ENCODE results near the gene PLEKHA7.

Gene PLEKHA7

GRCh38 chr11:16876053-16876752 is 138.0 kb downstream of the PLEKHA7 start:
- TF ChIP-seq EZH2phosphoT487 (IDR thresholded peaks at IDR 0.05; ENCODE audit: borderline replicate concordance, low read length): no peak
- TF ChIP-seq CTCF (IDR thresholded peaks at IDR 0.05; ENCODE audit: low read depth, low read length, poor library complexity, severe bottlenecking): no peak
- H3K9me3 ChIP-seq (ENCODE audit: control insufficient read depth, insufficient read depth, low read length): no peaks in the 10 kb centered on the region
- H3K4me2 ChIP-seq (ENCODE audit: low read length): no peak overlapping the region
- peaks cover 14% of the 10 kb centered on the region for H3K27me3 ChIP-seq (ENCODE audit: control insufficient read depth, low read length)
- H3F3A ChIP-seq (ENCODE audit: control insufficient read depth, insufficient read depth): no peaks in the 10 kb centered on the region
- H3K4me1 ChIP-seq (ENCODE audit: control insufficient read depth, low read length): no peaks in the 10 kb centered on the region
- H3K27ac ChIP-seq (ENCODE audit: low read depth, low read length): no peak overlapping the region
- H3K79me2 ChIP-seq (ENCODE audit: control insufficient read depth, low read length): no peaks in the 10 kb centered on the region
- H4K20me1 ChIP-seq (ENCODE audit: control insufficient read depth, insufficient read depth, low read depth, low read length): no peaks in the 10 kb centered on the region
- H3K4me3 ChIP-seq (ENCODE audit: low read length): no peak overlapping the region
- no peaks in the 10 kb centered on the region for H3K9me2 ChIP-seq (replicated peaks; ENCODE audit: control insufficient read depth, low read length)
- H3K36me3 ChIP-seq (ENCODE audit: control insufficient read depth, low read length): no peaks in the 10 kb centered on the region

- Histone ChIP-seq H3K4me3 (ENCODE audit: low read length) (no peak overlapping the region), H3K4me2 (ENCODE audit: low read length) (no peak overlapping the region), H3K9me2 (replicated peaks; ENCODE audit: control insufficient read depth, low read length) (no peaks in the 10 kb centered on the region), H3K36me3 (ENCODE audit: control insufficient read depth, low read length) (no peaks in the 10 kb centered on the region), H3K9me3 (ENCODE audit: control insufficient read depth, insufficient read depth, low read length) (no peaks in the 10 kb centered on the region), H3F3A (ENCODE audit: control insufficient read depth, insufficient read depth) (no peaks in the 10 kb centered on the region), H3K27ac (ENCODE audit: low read depth, low read length) (no peak overlapping the region), H3K79me2 (ENCODE audit: control insufficient read depth, low read length) (no peaks in the 10 kb centered on the region), H3K4me1 (ENCODE audit: control insufficient read depth, low read length) (no peaks in the 10 kb centered on the region), H3K27me3 (ENCODE audit: control insufficient read depth, low read length) (peaks cover 14% of the 10 kb centered on the region), H4K20me1 (ENCODE audit: control insufficient read depth, insufficient read depth, low read depth, low read length) (no peaks in the 10 kb centered on the region)
- TF ChIP-seq CTCF (IDR thresholded peaks at IDR 0.05; ENCODE audit: low read depth, low read length, poor library complexity, severe bottlenecking): no peak
- TF ChIP-seq EZH2phosphoT487 (IDR thresholded peaks at IDR 0.05; ENCODE audit: borderline replicate concordance, low read length): no peak
Observed at GRCh38 chr11:16874275-16874975, 139.8 kb downstream of the PLEKHA7 start.

GRCh38 chr11:16873289-16873688 is 140.9 kb downstream of the PLEKHA7 start:
- no peaks in the 10 kb centered on the region for H3K79me2 ChIP-seq (ENCODE audit: control insufficient read depth, low read length)
- no peak overlapping the region for H3K4me2 ChIP-seq (ENCODE audit: low read length)
- no peaks in the 10 kb centered on the region for H3K9me2 ChIP-seq (replicated peaks; ENCODE audit: control insufficient read depth, low read length)
- H3K27me3 ChIP-seq (ENCODE audit: control insufficient read depth, low read length): peaks cover 15% of the 10 kb centered on the region
- no peaks in the 10 kb centered on the region for H3F3A ChIP-seq (ENCODE audit: control insufficient read depth, insufficient read depth)
- no peaks in the 10 kb centered on the region for H4K20me1 ChIP-seq (ENCODE audit: control insufficient read depth, insufficient read depth, low read depth, low read length)
- no peak overlapping the region for H3K4me3 ChIP-seq (ENCODE audit: low read length)
- H3K9me3 ChIP-seq (ENCODE audit: control insufficient read depth, insufficient read depth, low read length): no peaks in the 10 kb centered on the region
- TF ChIP-seq CTCF (IDR thresholded peaks at IDR 0.05; ENCODE audit: low read depth, low read length, poor library complexity, severe bottlenecking): no peak
- TF ChIP-seq EZH2phosphoT487 (IDR thresholded peaks at IDR 0.05; ENCODE audit: borderline replicate concordance, low read length): no peak
- no peaks in the 10 kb centered on the region for H3K36me3 ChIP-seq (ENCODE audit: control insufficient read depth, low read length)
- H3K4me1 ChIP-seq (ENCODE audit: control insufficient read depth, low read length): no peaks in the 10 kb centered on the region
- H3K27ac ChIP-seq (ENCODE audit: low read depth, low read length): no peak overlapping the region

Measured in DOHH2 (cell line).